Astrocyte of the cerebellum (primary cell): ENCODE measurements around the gene CACNA1E.

Experiments used
- DNase-seq: peaks from one replicate; pipeline ENCODE4 v3.0.0-alpha.2; 2011; ENCODE audit warnings: low read depth
- H3K4me3 ChIP-seq: 2 replicates; pipeline ENCODE4 v1.5.1; 2011; ENCODE audit warnings: mild to moderate bottlenecking, low read depth, low read length, moderate library complexity
- CTCF ChIP-seq: IDR thresholded peaks from 2 replicates; pipeline ENCODE4 v1.5.1; 2012; ENCODE audit warnings: low read length, low read depth, moderate library complexity, mild to moderate bottlenecking; ENCODE audit errors: missing control alignments
- in situ Hi-C: cut with HindIII; loops from 2 replicates; pipeline ENCODE4 v1.10.0; 2017; ENCODE audit warnings: low sequenced_read_pairs

Gene CACNA1E

GRCh38 chr1:181458419-181458818, 24.9 kb upstream of the CACNA1E start:
- in situ Hi-C loops, result no loop called here
- no peak for DNase-seq
- TF ChIP-seq CTCF, result no peak
- H3K4me3 ChIP-seq, result no peak overlapping the region

GRCh38 chr1:181459067-181459466, 24.2 kb upstream of the CACNA1E start:
- in situ Hi-C loops, result no loop called here
- DNase-seq, result no peak
- no peak for TF ChIP-seq CTCF
- H3K4me3 ChIP-seq, result no peak overlapping the region

GRCh38 chr1:181469829-181470228, 13.5 kb upstream of the CACNA1E start:
- in situ Hi-C loops, result no loop called here
- DNase-seq, result peak; percentile 18
- H3K4me3 ChIP-seq, result no peak overlapping the region
- TF ChIP-seq CTCF, result no peak

- H3K4me3 ChIP-seq, result no peak overlapping the region
- TF ChIP-seq CTCF, result no peak
These were observed 7.7 kb upstream of the CACNA1E start for GRCh38 chr1:181475580-181475979.

GRCh38 chr1:181476581-181476980, 6.7 kb upstream of the CACNA1E start:
- DNase-seq, result no peak
- H3K4me3 ChIP-seq, result no peak overlapping the region
- no peak for TF ChIP-seq CTCF
- in situ Hi-C loops, result no loop called here

More at GRCh38 chr1:181475580-181475979, 7.7 kb upstream of the CACNA1E start:
- DNase-seq, result no peak
- in situ Hi-C loops, result no loop called here

- in situ Hi-C loops, result no loop called here
These were observed 5.0 kb upstream of the CACNA1E start for GRCh38 chr1:181478306-181478705.

More at GRCh38 chr1:181478306-181478705, 5.0 kb upstream of the CACNA1E start:
- H3K4me3 ChIP-seq, result no peak overlapping the region
- DNase-seq, result no peak
- no peak for TF ChIP-seq CTCF
